ENCODE data around the gene SLC1A2. TPM values are rescaled to one million over a fixed set of nuclear protein-coding genes. Genes with fewer than 3 reads are reported as not detected.

SLC1A2 gene
- total RNA-seq, 1 experiment from 2014 or later: 1.7 TPM

- peak; percentile 83 for DNase-seq (ENCODE audit: low spot score)
Observed at GRCh38 chr11:35274909-35275785, 144.2 kb downstream of the SLC1A2 start.

GRCh38 chr11:35272391-35272902 is 146.9 kb downstream of the SLC1A2 start:
- no peak for DNase-seq (ENCODE audit: low spot score)

- no peak for DNase-seq (ENCODE audit: low spot score)
Observed at GRCh38 chr11:35271031-35271430, 148.3 kb downstream of the SLC1A2 start.

GRCh38 chr11:35270342-35270741 is 149.0 kb downstream of the SLC1A2 start:
- DNase-seq (ENCODE audit: low spot score): no peak

- peak; percentile 83 for DNase-seq (ENCODE audit: low spot score)
Observed at GRCh38 chr11:35267504-35267903, 151.9 kb downstream of the SLC1A2 start.

- DNase-seq (ENCODE audit: low spot score): no peak
Observed at GRCh38 chr11:35265755-35266454, 153.5 kb downstream of the SLC1A2 start.

GRCh38 chr11:35262735-35263134 is 156.6 kb downstream of the SLC1A2 start:
- DNase-seq (ENCODE audit: low spot score): no peak

GRCh38 chr11:35262056-35262455 is 157.3 kb downstream of the SLC1A2 start:
- no peak for DNase-seq (ENCODE audit: low spot score)

GRCh38 chr11:35261197-35261596 is 158.2 kb downstream of the SLC1A2 start:
- DNase-seq (ENCODE audit: low spot score): no peak

GRCh38 chr11:35260342-35260985 is 158.9 kb downstream of the SLC1A2 start:
- peak; percentile 85 for DNase-seq (ENCODE audit: low spot score)

- no peak for DNase-seq (ENCODE audit: low spot score)
Observed at GRCh38 chr11:35259529-35259928, 159.8 kb downstream of the SLC1A2 start.

GRCh38 chr11:35257281-35257680 is 162.1 kb downstream of the SLC1A2 start:
- DNase-seq (ENCODE audit: low spot score): no peak

- no peak for DNase-seq (ENCODE audit: low spot score)
Observed at GRCh38 chr11:35256296-35256695, 163.1 kb downstream of the SLC1A2 start.

- DNase-seq (ENCODE audit: low spot score): no peak
Observed at GRCh38 chr11:35255514-35255913, 163.8 kb downstream of the SLC1A2 start.

- no peak for DNase-seq (ENCODE audit: low spot score)
Observed at GRCh38 chr11:35253237-35253636, 166.1 kb downstream of the SLC1A2 start.

GRCh38 chr11:35250621-35251020 is 168.7 kb downstream of the SLC1A2 start:
- no peak for DNase-seq (ENCODE audit: low spot score)

GRCh38 chr11:35250192-35250591 is 169.2 kb downstream of the SLC1A2 start:
- no peak for DNase-seq (ENCODE audit: low spot score)

- no peak for DNase-seq (ENCODE audit: low spot score)
Observed at GRCh38 chr11:35248558-35249323, 170.6 kb downstream of the SLC1A2 start.

GRCh38 chr11:35247863-35248262 is 171.5 kb downstream of the SLC1A2 start:
- no peak for DNase-seq (ENCODE audit: low spot score)

- no peak for DNase-seq (ENCODE audit: low spot score)
Observed at GRCh38 chr11:35247428-35247827, 171.9 kb downstream of the SLC1A2 start.

- DNase-seq (ENCODE audit: low spot score): no peak
Observed at GRCh38 chr11:35246745-35247144, 172.6 kb downstream of the SLC1A2 start.

GRCh38 chr11:35245786-35246185 is 173.6 kb downstream of the SLC1A2 start:
- DNase-seq (ENCODE audit: low spot score): no peak
